H1 (cell line): ENCODE measurements around the gene ALDH3A1.

Experiments used
- CREB1 ChIP-seq: IDR thresholded peaks from 2 replicates; pipeline ENCODE4 v1.6.1; 2012; ENCODE audit warnings: inconsistent platforms
- TF ChIP-seq, protein P1 (sequence below): IDR thresholded peaks from 2 replicates; pipeline ENCODE4 v1.6.1; 2012; ENCODE audit warnings: inconsistent platforms

DNA sequence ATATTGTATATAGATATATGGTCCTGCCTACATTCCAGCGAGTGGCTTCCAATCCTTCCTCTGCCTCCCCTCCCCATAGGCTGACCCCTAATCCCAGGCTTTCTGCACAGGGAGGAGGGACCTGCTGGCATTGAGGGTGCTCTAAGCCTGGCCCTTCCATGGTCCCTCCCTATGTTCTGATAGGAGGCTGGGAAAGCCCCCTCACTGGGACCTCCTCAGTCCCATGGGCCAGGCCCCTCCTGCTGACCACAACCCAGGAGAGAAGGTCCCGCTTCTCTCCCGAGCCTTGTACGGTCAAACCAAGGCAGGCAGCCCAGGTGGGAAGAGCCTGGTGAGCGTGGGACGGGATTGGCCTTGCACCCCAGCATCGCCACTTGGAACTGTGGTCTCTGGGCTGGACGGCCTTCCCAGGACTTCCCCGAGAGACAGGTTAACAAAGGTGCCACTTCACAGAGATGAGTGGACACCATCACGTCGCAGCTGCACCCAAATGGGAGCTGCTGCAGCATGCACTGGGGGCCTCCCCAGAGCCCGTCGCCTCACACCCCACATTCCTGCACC is 859 bp downstream of the ALDH3A1 start:
- TF ChIP-seq, protein P1, sequence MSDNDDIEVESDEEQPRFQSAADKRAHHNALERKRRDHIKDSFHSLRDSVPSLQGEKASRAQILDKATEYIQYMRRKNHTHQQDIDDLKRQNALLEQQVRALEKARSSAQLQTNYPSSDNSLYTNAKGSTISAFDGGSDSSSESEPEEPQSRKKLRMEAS = no peak
- TF ChIP-seq CREB1 = no peak
